HG02763 (cell line): ENCODE results near the gene KRTAP29-1.
"Not testable (repeated sequence)": the region's sequence is repeated elsewhere in the genome, so short reads cannot be mapped to it uniquely, and the experiment has no call there.

Experiments
- ATAC-seq: cut with Tn5 transposase; IDR thresholded peaks from one replicate; pipeline ENCODE4 v1.9.1; 2021; ENCODE audit warnings: mild to moderate bottlenecking, moderate library complexity; ENCODE audit not compliant: unreplicated experiment

KRTAP29-1 gene, protein sequence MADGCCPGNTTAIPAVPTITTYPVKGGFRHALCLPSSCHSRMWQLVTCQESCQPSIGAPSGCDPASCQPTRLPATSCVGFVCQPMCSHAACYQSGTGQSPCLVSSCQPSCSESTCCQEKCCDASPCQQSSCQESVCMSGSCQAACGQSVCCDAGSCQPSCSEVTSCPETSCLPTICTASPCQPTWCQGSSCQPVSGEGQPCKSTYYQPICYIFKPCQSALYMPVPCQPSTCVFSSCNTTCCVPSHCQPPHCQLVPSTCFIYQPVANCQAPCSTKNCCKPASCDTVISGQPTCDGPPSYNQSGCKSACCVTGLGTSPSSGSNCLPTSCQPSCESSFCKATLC

DNA sequence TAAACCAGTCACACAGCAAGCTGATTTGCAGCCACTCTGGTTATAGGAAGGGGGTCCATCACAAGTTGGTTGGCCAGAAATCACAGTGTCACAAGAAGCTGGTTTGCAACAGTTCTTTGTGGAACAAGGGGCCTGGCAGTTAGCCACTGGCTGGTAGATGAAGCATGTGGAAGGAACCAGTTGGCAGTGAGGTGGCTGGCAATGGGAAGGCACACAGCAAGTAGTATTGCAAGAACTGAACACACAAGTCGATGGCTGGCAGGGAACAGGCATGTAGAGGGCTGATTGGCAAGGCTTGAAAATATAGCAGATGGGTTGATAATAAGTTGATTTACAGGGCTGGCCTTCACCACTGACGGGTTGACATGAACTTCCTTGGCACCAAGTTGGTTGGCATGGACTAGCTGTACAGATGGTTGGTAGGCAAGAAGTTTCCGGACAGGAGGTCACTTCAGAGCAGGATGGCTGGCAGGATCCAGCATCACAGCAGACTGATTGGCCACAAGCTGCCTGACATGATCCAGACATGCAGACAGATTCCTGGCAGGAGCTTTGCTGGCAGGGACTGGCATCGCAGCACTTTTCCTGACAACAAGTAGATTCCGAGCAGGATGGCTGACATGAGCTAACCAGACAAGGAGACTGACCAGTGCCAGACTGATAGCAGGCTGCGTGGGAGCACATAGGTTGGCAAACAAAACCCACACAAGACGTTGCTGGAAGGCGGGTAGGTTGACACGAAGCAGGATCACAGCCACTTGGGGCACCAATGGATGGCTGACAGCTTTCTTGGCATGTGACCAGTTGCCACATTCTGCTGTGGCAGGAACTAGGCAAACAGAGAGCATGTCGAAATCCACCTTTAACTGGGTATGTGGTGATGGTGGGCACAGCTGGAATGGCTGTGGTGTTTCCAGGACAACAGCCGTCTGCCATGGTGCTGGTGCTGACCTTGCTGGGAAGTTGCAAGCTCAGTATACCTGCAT, at the start of gene KRTAP29-1:
Gene KRTAP29-1, minus strand, starts transcription at position 936 of the 986 bp plus-strand sequence. Its CDS starts 0 bp downstream, at position 936.
- no peak for ATAC-seq

DNA sequence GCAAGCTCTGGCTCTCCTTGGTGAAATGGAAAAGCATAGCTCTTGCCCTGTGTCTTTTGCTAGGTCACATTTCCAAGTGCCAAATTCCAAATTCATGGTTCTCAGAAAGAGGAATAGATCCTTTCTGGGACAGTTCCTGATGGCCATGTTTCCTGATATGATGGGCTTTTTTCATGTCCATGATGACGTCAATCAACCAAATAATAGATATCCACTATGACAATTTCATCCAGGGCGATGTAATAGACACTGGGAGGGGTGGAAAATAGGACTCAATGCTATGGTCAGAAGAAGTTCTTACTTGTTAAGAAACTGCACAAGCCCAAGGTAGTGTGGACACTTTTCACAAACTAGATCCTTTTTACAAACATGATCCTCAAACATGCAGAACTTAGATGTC, 48.5 kb upstream of the KRTAP29-1 start:
- no peak for ATAC-seq

DNA sequence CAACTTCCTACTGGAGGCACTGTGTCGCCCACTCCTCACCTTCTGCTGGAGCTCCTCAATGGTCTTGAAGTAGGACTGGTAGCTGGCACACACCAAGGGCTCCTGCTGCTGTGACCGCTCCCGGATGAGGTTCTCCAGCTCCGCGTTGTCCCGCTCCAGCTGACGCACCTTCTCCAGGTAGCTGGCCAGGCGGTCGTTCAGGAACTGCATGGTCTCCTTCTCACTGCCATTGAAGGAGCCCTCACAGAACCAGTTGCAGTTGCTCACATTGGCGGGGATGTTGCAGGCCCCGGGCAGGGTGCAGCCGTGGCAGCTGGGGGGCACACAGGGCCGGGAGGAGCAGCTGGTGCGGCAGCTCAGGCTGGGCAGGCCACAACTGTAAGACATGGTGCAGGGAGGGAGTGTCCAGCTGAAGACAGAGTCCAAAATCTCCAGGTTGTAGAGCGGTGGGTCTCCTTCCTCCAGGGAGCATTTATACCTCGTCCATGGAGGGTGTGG, 47.8 kb upstream of the KRTAP29-1 start, which contains the start of gene KRT33A:
Gene KRT33A, minus strand, starts transcription at position 448 of the 498 bp plus-strand sequence. Its CDS starts 61 bp downstream, at position 387.
- ATAC-seq, result not testable (repeated sequence)

DNA sequence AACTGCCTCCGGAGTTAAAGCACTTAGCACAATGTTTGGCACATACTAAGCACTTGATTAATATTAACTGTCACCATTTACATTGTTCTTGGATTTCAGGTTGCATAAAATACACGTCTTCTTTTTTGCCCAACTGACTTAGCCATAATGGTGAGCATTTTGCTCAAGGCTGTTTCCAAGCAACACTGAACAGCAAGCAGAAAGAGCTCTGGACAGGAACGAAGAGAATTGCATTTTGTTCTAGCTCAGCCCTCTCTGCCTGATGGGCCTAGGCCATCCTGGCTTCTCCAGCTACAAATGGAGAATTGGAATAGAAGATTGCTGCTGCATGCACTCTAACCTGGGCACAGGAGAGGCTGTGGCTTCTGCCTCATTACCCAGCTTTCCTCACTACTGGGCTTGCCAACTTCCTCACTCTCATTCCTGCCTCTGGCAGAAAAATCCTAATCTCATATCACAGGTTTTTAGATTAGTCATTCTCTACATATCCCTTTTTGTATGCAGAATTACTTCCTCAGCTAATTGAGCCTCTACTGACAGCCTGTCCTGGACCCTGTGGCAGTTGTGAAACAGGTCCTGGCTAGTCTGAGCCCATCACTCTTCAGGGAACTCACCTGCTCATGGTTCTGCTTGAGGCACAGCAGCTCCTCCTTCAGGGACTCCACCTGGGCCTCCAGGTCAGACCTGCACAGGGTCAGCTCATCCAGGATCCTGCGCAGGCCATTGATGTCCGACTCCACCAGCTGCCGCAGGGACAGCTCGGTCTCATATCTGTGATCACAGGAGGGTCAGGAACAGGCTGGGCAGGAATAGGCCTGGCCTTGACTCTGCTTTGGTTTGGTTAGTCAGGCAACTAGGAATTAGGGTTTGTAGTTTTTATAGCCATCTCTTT, 45.5 kb upstream of the KRTAP29-1 start:
- no peak for ATAC-seq

DNA sequence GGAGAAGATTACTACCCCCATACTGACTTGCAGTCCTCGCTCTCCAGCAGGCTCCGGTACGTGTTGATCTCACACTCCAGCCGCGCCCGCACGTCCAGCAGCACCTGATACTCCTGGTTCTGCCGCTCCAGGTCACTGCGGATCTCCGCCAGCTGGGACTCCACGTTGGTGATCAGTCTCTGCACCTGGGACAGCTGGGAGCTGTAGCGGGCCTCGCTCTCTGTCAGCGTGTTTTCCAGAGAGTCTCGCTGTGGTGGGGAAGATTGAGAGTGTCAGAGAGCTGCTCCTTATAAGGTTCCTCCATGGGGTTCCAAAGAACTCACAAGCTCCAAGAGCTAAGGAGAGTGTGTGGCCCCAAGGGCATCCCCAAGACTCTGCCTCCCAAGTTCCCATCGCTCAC, 43.8 kb upstream of the KRTAP29-1 start:
- ATAC-seq, result not testable (repeated sequence)

DNA sequence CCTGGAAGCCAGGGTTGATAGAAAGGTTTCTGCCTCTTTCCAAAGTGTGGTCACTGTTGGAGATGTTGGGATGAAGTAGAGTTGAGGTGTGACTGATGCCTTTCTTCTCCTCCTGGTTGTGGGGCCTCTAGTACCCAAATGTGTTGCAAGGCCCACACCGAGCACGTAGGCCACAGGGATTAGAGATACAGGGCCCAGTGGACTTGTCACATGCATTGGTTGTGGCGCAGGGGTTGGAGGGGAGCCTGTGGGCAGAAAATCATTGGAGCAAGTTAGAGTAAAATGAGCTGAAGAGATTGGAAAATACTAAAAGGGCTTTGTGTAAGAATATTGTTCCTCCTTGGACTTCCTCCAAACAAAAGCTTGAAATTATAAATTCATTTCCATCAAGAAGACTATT, 43.3 kb upstream of the KRTAP29-1 start:
- no peak for ATAC-seq

DNA sequence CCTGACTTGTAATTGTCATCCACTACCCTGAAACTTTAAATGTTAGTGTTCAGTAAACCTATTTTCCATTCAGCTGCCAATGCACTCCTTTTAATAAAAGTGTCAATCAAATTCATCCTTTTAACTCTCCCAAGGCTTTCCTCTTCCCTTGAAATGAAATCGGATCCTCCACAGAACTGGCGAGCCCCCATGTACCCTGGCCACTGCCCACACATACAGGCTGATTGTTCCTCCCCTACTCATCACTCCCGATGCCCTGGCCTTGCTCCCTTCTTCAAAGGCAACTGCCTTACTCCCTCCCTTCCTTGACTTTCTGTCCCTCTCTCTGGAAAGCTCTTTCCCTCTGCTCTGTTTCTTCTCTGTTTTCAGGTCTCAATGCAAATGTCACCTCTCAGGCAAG, 40.4 kb upstream of the KRTAP29-1 start:
- no peak for ATAC-seq

DNA sequence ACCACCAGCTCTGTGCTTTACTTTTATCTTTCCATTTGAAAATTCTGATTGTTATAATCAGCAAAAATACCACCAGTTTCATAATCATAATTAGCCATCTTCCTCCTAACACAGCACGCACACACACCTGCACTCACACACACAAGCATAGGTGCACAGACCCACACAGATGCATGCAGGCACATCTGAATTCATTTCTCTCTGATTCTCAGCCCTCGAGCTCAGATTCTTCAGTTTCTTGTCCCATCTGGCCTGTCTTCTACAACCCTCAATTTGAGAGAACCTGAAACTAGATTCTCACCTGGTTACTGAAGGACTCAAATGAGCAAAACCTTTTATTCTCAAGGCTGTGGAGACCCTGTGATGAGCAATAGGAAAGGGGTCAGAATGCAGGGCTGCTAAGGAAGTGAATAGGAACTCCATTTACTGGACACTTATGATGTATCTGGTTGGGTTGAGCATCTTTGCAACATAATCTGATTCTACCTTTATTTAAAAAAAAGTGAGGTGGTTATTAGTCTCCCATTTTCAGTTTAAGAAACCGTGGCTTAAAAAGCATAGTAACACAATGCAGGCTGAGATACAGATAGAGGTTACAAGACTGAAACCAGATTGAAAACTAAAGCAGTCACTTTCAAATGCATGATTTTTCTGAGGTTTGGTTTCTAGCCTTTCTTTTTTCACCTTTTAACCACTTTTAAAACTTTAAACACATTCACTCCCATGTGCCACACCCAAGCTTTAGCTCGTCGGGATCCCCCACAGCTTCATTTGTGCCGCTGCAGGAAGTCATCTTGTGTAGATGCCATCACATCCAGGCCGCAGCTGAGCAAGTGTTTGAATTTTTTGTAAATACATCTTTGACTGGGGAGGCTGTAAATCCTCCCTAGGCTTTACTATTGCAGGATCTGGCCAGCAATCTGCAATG, 38.5 kb upstream of the KRTAP29-1 start:
- ATAC-seq, result no peak

DNA sequence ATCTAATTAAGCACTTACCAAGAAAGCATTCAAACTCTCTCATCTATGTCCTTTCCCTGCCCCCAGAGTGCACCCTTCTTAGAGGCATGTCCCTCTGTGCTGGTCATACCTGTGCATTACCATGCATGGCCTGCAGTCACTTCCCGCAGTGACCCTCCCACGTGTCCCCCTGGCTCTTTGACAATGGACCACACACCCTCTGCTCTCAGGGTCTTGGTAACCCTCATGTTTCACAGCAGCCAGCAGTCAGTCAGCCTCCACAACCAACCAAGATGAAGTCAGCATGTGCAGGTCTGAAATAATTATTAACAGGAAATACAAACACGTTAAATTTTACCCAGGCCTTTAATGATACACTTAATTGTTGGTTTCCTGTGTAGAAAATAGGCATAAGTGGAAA, 37.8 kb upstream of the KRTAP29-1 start:
- no peak for ATAC-seq

DNA sequence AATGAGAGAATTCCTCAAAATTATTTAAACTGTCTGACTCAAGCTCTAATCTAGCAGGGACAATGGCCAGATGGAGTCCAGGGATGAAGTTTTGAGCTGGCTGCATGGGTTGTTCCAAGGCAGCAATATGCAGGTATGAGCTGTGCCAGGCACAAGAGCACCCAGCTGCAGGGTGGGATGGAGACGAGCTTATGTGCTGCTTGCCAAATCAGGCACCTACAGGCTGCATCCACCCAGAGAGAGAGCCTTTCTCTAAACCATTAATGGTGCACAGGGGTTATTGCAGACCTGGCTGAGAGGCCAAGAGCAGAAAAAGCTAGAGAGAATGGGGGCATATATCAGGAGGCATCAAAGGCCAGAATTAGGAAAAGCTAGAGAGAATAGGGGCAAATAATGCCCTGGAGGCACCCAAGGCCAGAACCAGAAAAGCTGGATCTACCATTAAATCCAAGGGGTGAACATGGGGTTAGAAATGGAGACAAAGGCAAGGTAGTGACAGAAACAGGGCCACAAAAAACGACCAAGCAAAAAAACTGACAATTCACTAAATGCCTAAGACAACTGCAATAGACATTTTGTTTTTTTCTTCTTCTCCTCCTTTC, 37.0 kb upstream of the KRTAP29-1 start:
- ATAC-seq, result no peak

DNA sequence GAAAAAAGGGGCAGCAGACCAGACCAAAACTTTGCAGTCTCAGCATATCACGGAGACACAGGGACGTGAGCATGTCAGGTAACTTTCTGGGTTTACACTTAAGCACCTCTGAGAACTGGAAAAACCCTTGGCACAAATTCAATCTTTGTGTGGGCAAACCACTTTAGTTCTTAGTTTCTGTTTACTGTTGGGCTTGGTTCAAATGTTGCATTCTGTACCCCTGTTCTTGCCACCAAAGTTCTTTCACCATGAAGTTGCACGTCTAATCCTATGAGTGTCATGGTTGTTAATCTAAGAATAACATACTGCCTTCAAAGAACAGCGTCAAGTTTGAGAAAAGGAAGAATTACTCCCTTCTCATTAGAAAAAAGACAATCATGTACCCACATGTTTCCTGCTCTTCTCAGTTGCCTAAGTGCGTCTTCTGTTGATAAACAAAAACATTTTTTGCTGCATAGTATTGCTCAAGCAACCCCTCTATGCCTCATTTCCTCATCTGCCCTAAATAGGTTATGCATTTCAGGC, 36.4 kb upstream of the KRTAP29-1 start:
- peak; percentile 52 for ATAC-seq

DNA sequence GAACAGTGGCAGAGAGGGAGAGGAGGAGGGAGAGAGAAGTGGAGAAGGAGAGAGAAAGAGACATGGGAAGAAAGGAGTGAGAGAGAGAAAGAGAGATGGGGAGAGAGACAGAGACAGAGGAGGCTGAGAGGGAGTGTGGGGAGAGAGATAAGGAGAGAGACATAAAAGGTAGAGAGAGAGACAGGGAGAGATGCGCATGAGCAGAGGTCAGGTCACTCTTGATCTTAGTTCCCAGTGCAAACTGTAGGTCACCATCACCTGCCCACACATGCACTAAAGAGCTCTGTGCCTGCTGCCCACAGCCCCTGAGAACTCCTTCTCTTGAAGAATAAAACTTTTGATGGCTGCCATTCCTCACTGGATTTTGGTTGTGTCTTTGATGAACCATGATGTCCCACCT, 33.1 kb upstream of the KRTAP29-1 start:
- ATAC-seq, result no peak

DNA sequence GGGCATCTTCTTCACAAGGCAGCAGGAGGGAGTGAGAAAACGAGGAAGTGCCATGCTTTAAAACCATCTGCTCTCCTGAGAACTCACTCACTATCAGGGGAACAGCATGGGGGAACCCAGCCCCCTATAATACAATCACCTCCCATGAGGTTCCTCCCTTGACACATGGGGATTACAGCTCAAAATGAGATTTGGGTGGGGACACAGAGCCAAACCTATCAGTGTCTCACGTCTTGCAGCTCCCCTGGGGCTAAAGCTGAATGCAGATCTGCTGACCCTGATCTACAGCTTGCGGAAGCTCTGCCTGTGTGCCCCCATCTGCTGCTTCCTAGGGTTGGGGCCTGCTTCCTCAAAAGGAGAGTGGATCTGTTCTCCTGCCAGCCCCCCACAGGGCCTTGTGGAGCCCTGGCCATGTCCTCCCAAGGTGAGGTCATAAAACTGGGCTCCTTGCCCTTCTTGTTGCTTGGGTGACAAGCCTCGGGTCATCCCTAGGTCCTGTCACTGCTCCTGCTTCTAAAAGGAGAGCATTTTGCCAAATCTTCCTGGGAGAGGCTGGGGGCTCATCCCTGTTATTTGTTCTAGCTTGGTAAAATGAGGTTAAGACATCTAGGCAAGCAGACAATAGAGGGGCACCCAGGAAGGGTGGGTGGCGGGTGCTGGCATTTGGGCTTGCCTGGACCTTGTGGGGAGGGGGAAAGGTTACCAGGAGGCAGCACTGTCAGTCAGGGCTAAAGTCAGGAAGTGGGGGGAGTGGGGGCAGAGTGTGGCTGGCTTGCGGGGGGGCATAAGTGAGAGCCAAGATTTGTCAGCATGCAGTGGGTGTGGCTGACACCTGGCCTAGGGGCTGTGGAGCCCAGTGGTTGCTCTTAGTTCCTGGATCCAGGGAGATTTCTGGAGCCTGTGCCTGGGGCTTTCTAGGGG, 32.0 kb upstream of the KRTAP29-1 start:
- ATAC-seq, result no peak

DNA sequence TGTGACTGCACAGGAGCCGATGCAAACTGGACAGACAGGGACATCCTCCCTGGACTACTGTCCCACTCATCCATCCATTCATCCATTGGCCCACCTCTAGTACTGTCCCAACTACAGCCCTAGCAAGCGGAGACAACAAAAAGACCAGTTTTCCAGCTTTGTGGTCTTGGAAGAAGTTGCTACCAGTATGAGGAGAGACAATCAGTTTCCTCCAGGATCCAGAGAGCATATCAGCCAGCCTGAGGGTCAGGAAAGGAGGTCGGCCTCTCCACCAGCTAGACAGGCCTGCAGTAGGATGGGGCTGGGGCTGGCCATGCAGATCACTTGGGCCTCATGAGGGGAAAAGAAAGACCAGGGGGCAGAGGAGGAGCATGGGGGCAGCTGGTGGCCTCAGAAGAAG, 31.2 kb upstream of the KRTAP29-1 start:
- ATAC-seq, result no peak

DNA sequence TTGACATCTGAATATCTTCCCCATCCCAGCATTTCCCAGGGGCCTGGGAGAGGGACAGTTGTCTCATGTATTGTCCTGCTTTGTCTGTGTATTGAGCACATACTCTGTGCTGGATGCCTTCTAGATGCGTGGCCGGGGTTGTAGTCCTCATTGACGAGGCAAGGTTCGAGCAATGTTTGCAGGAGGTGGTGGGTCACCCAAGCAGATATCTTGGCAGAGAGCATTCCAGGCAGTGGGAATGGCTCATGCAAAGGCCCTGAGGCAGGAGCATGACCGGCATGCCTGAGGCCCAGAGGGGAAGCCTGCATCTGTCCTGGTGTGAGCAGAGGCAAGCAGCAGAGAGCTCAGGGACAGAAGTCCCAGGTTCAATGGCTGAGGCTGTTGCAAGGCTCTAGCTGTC, 30.4 kb upstream of the KRTAP29-1 start:
- no peak for ATAC-seq

DNA sequence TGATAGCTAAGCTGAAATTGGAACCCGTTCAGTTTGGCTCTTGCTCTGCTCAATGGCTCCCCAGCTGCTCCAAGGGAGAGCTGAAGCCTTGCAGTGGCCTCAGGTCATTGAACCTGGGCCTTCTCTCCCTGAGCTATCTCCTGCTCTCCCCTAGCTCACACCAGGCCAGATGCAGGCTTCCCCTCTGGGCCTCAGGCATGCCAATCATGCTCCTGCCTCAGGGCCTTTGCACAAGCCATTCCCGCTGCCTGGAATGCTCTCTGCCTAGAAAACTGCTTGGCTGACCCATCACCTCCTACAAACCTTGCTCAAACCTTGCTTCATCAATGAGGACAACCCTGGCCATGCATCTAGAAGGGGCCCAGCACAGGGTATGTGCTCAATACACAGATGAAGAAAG, 29.6 kb upstream of the KRTAP29-1 start:
- ATAC-seq, result no peak

DNA sequence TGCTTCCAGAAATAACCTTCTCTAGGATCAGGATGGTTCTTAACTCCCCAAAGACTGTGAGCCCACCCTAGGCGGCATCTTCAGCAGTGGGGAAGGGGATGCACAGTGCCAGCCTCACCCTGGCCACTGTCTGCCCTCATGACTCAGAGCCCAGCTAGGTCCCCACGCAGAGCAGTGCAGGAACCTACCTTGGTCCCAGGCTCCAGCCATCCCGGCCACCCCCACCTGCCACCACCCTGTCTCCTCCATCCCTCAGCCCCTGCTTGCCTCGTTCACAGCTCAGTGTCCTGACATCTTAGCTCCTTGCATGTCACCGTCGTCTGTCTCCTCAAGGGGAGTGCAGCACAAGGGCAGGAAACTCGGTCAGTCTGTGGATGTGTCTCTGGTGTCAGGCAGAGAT, 29.0 kb upstream of the KRTAP29-1 start:
- ATAC-seq, result no peak
